ENCODE data around the gene KLHL29.
A peak's percentile ranks its signal among the peaks of the same experiment; 100 is the strongest.

- TF ChIP-seq CTCF (conservative IDR thresholded peaks at IDR 0.05; ENCODE audit: low read length): peak; percentile 69
- no peak for TF ChIP-seq EZH2phosphoT487 (IDR thresholded peaks at IDR 0.05; ENCODE audit: borderline replicate concordance, low read depth, low read length)
Observed at GRCh38 chr2:23404426-23404825, 19.4 kb downstream of the KLHL29 start.

Measured in OCI-LY7 (cell line).